Stimulated activated CD8-positive, alpha-beta memory T cell treated with anti-CD3 and anti-CD28 coated beads, Interleukin-15, amount 100 ng/mL, for 24 hours (primary cell): ENCODE data around the gene EFHD1.
"Not testable (repeated sequence)": the region's sequence is repeated elsewhere in the genome, so short reads cannot be mapped to it uniquely, and the experiment has no call there.

Experiments
- DNase-seq: peaks from one replicate; pipeline ENCODE4 v3.0.0-alpha.2; 2020; ENCODE audit warnings: low read depth

EFHD1 gene

GRCh38 chr2:232696609-232697058, 63.2 kb downstream of the EFHD1 start:
- no peak for DNase-seq

GRCh38 chr2:232697059-232697806, 63.8 kb downstream of the EFHD1 start, which contains the start of gene GIGYF2:
Gene GIGYF2 (plus strand): TSS chr2:232697331. CDS start chr2:232735198, 37,867 bp downstream.
- DNase-seq = peak; percentile 88

GRCh38 chr2:232697807-232698110, 64.4 kb downstream of the EFHD1 start:
- no peak for DNase-seq

GRCh38 chr2:232698556-232699091, 65.2 kb downstream of the EFHD1 start:
- no peak for DNase-seq

GRCh38 chr2:232699110-232699509, 65.7 kb downstream of the EFHD1 start:
- no peak for DNase-seq

GRCh38 chr2:232700154-232700553, 66.8 kb downstream of the EFHD1 start:
- DNase-seq = no peak

- DNase-seq = no peak
Observed at GRCh38 chr2:232707076-232707475, 73.7 kb downstream of the EFHD1 start.

GRCh38 chr2:232713505-232713904, 80.1 kb downstream of the EFHD1 start:
- no peak for DNase-seq

GRCh38 chr2:232714969-232715368, 81.6 kb downstream of the EFHD1 start:
- no peak for DNase-seq

- DNase-seq = not testable (repeated sequence)
Observed at GRCh38 chr2:232720056-232720455, 86.7 kb downstream of the EFHD1 start.

- DNase-seq = no peak
Observed at GRCh38 chr2:232721261-232721660, 87.9 kb downstream of the EFHD1 start.

GRCh38 chr2:232721882-232722281, 88.5 kb downstream of the EFHD1 start:
- DNase-seq = no peak

- DNase-seq = no peak
Observed at GRCh38 chr2:232723027-232723426, 89.6 kb downstream of the EFHD1 start.

GRCh38 chr2:232728785-232729184, 95.4 kb downstream of the EFHD1 start:
- no peak for DNase-seq

GRCh38 chr2:232731470-232731869, 98.1 kb downstream of the EFHD1 start:
- DNase-seq = no peak
